Myocyte (in vitro differentiated cells): ENCODE data around the gene TAF11L4. TPM values are rescaled to one million over a fixed set of nuclear protein-coding genes. Genes with fewer than 3 reads are reported as not detected.

Experiments
- total RNA-seq: library from RNA; depleted of rRNA; stranded (reverse); fragments of >200 nt; gene quantifications from 2 replicates; pipeline ENCODE4 v1.2.3, GENCODE V29; 2014

TAF11L4 gene
- total RNA-seq, 1 donor from 2014 or later, result not detected

Other genes with a start within 250 kb of the TAF11L4 start
- not detected in 2 replicates for gene TAF11L2, start 23.6 kb upstream of the TAF11L4 start, total RNA-seq
- not detected in 2 replicates for gene TAF11L3, start 3.4 kb upstream of the TAF11L4 start, total RNA-seq
- gene TAF11L5, start 3.4 kb downstream of the TAF11L4 start, total RNA-seq, result not detected in 2 replicates
- gene TAF11L6, start 6.9 kb downstream of the TAF11L4 start, total RNA-seq, result not detected in 2 replicates
- gene TAF11L7, start 64.0 kb downstream of the TAF11L4 start, total RNA-seq, result not detected in 2 replicates
- not detected in 2 replicates for gene TAF11L8, start 69.2 kb downstream of the TAF11L4 start, total RNA-seq
- gene TAF11L9, start 72.6 kb downstream of the TAF11L4 start, total RNA-seq, result not detected in 2 replicates
- gene TAF11L10, start 76.0 kb downstream of the TAF11L4 start, total RNA-seq, result not detected in 2 replicates
- gene TAF11L11, start 82.4 kb downstream of the TAF11L4 start, total RNA-seq, result not detected in 2 replicates
- gene TAF11L12, start 88.6 kb downstream of the TAF11L4 start, total RNA-seq, result not detected in 2 replicates
- not detected in 2 replicates for gene TAF11L13, start 110.3 kb downstream of the TAF11L4 start, total RNA-seq
- not detected in 2 replicates for gene TAF11L14, start 112.7 kb downstream of the TAF11L4 start, total RNA-seq